ENCODE data around the gene CYP2A13. TPM values are rescaled to one million over a fixed set of nuclear protein-coding genes. Genes with fewer than 3 reads are reported as not detected.
"Not testable (repeated sequence)": the region's sequence is repeated elsewhere in the genome, so short reads cannot be mapped to it uniquely, and the experiment has no call there.

The CYP2A13 gene
- total RNA-seq, result not detected

- H3K9me3 ChIP-seq, result no peaks in the 10 kb centered on the region
- no peak within 1 kb of the TSS for H3K4me3 ChIP-seq
- TF ChIP-seq, protein P1, sequence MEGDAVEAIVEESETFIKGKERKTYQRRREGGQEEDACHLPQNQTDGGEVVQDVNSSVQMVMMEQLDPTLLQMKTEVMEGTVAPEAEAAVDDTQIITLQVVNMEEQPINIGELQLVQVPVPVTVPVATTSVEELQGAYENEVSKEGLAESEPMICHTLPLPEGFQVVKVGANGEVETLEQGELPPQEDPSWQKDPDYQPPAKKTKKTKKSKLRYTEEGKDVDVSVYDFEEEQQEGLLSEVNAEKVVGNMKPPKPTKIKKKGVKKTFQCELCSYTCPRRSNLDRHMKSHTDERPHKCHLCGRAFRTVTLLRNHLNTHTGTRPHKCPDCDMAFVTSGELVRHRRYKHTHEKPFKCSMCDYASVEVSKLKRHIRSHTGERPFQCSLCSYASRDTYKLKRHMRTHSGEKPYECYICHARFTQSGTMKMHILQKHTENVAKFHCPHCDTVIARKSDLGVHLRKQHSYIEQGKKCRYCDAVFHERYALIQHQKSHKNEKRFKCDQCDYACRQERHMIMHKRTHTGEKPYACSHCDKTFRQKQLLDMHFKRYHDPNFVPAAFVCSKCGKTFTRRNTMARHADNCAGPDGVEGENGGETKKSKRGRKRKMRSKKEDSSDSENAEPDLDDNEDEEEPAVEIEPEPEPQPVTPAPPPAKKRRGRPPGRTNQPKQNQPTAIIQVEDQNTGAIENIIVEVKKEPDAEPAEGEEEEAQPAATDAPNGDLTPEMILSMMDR (IDR thresholded peaks at IDR 0.05), result no peak
- no peaks in the 10 kb centered on the region for H3K27me3 ChIP-seq
- no peak within 1 kb of the TSS for H3K27ac ChIP-seq
- H3K4me1 ChIP-seq, result no peaks in the 10 kb centered on the region
- no peak for DNase-seq (ENCODE audit: low spot score)
- H3K36me3 ChIP-seq, result no peaks in the 10 kb centered on the region
Measured at GRCh38 chr19:41088151-41088550, at the start of gene CYP2A13. Gene CYP2A13, plus strand, starts transcription at chr19:41088451. Its CDS starts 21 bp downstream, at chr19:41088472.

GRCh38 chr19:41039806-41040205, 48.4 kb upstream of the CYP2A13 start:
- no peaks in the 10 kb centered on the region for H3K4me1 ChIP-seq
- TF ChIP-seq, protein P1 (IDR thresholded peaks at IDR 0.05), result no peak
- H3K27ac ChIP-seq, result no peak overlapping the region
- H3K36me3 ChIP-seq, result no peaks in the 10 kb centered on the region
- no peaks in the 10 kb centered on the region for H3K27me3 ChIP-seq
- no peak overlapping the region for H3K4me3 ChIP-seq
- no peak for DNase-seq (ENCODE audit: low spot score)
- H3K9me3 ChIP-seq, result no peaks in the 10 kb centered on the region

DNA sequence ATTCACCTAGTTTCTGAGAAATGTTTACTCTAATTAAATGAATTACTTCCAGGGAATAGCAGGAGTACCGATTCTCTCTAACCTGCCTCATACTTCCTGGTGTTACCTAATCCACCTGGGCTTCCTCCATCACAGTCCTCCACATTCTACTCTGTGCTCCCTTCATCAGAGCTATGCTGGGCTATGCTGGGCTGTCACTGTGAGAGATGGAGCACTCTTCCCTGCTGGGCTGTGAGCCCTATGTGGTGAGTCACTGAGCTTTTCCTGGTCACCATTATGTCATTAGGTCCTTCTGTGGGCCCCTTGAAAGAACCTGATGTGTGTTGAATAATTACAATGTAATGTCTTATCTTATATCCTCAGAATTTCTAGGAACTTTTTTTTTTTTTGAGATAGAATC, 43.2 kb upstream of the CYP2A13 start:
- H3K9me3 ChIP-seq; H3K4me1 ChIP-seq; DNase-seq (ENCODE audit: low spot score); H3K36me3 ChIP-seq; H3K27me3 ChIP-seq; H3K27ac ChIP-seq; H3K4me3 ChIP-seq: not testable (repeated sequence)

DNA sequence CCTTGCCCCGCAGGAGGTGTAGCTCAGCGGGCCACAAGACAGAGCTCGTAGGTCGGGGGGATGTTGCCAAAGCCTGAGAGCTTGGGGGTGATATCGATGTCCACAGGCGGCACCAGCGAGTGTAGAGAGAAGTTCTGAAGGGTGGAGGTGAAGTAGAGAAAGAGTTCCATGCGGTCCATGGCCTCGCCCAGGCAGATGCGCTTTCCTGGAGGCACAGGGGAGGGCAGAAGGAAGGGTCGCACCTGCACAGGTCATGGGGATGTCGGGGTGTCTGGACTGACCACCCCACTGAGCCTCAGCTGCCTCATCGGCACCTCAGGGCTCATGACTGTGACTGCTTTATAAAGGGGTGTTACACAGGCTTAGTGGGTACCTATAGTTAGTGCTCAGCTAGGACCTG, 37.8 kb upstream of the CYP2A13 start:
- TF ChIP-seq, protein P1 (IDR thresholded peaks at IDR 0.05), result no peak
- no peaks in the 10 kb centered on the region for H3K9me3 ChIP-seq
- no peaks in the 10 kb centered on the region for H3K36me3 ChIP-seq
- H3K27ac ChIP-seq, result no peak overlapping the region
- H3K4me1 ChIP-seq, result no peaks in the 10 kb centered on the region
- no peaks in the 10 kb centered on the region for H3K27me3 ChIP-seq
- H3K4me3 ChIP-seq, result no peak overlapping the region
- DNase-seq (ENCODE audit: low spot score), result no peak

GRCh38 chr19:41052162-41052561, 36.1 kb upstream of the CYP2A13 start:
- not testable (repeated sequence) for H3K36me3 ChIP-seq; H3K4me1 ChIP-seq; H3K9me3 ChIP-seq; H3K4me3 ChIP-seq; DNase-seq (ENCODE audit: low spot score); H3K27me3 ChIP-seq; H3K27ac ChIP-seq

GRCh38 chr19:41053331-41053730, 34.9 kb upstream of the CYP2A13 start:
- H3K27me3 ChIP-seq; DNase-seq (ENCODE audit: low spot score); H3K36me3 ChIP-seq; H3K27ac ChIP-seq; H3K4me3 ChIP-seq; H3K4me1 ChIP-seq; H3K9me3 ChIP-seq: not testable (repeated sequence)

DNA sequence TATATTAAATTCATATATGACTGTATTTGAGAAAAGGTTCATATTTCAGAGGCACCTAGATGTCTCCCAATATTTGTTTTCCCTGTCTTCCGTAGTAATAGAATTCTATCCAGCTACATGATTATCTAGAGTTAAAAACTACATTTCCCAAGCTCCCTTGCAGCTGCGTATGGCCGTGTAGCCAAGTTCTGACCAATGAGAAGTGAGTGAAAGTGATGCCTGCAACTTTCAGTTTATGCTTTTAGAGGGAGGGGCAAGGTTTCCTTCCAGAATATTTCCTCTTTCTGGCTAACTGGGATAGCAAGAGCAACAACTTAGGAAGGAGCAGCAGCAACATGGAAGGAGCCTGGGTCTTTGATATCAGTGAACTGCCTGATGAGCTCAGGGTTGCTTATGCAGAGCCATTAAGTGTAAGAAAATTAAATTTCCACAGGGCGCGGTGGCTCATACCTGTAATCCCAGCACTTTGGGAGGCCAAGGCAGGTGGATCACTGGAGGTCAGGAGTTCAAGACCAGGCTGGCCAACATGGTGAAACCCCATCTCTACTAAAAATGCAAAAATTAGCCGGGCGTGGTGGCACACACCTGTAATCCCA, 23.2 kb upstream of the CYP2A13 start:
- TF ChIP-seq, protein P1 (IDR thresholded peaks at IDR 0.05), result no peak
- H3K9me3 ChIP-seq, result no peaks in the 10 kb centered on the region
- H3K27me3 ChIP-seq, result no peaks in the 10 kb centered on the region
- H3K4me1 ChIP-seq, result no peaks in the 10 kb centered on the region
- no peak overlapping the region for H3K27ac ChIP-seq
- H3K4me3 ChIP-seq, result no peak overlapping the region
- DNase-seq (ENCODE audit: low spot score), result no peak
- H3K36me3 ChIP-seq, result no peaks in the 10 kb centered on the region
